Hematopoietic multipotent progenitor cell (in vitro differentiated cells): ENCODE measurements around the gene VPS35. TPM values are rescaled to one million over a fixed set of nuclear protein-coding genes. Genes with fewer than 3 reads are reported as not detected.

Experiments used
- DNase-seq, 3 donors: peaks; one replicate each; pipeline ENCODE4 v3.0.0-alpha.2; 2011 to 2015; ENCODE audit warnings: low read depth in 2 of 3, low spot score in 2 of 3
- total RNA-seq: library from RNA; depleted of rRNA; stranded (reverse); fragments of >200 nt; gene quantifications from one replicate; pipeline ENCODE4 v1.2.3, GENCODE V29; 2012

VPS35 gene
- total RNA-seq, 1 donor: 44.2 TPM

- peak in 2 of 3 donors; percentile 9 to 26 for DNase-seq
Measured at GRCh38 chr16:46620266-46621005, 68.5 kb downstream of the VPS35 start.

DNA sequence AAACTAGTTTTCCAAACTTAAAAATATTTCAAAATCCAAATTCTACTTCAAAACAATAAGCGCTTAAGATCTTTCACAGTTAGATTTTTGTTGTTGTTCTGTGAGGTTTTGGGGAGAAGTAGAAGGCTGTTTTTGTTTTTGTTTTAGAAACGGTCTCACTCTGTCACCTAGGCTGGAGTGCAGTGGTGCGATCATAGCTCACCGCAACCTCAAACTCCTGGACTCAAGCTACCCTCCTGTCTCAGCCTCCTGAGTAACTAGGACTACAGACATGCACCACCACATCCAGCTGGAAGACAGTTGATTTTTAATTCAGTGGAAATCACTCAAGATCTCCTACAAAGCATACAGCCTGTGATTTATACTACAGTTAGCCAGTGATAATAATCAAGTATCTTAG lies 70.5 kb downstream of the VPS35 start:
- DNase-seq: no peak

DNA sequence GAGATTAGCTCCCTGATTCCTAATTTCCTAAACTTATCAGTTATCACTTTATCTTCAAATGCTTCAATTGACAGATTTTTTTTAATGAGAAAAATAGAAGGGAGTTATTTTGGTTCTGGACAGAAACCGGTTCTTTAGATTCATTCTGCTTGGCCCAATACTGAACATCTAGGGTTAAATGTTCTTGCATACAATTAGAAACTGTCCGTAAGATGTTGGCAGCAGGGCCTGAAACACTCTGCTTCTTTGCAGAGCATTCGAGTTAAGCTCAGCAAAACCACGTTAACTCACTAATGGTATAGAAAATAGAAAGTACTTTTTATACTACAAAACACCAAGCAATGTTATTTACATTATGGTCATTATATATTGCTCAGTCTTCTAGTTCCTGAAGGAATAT lies 75.0 kb downstream of the VPS35 start:
- no peak for DNase-seq

DNA sequence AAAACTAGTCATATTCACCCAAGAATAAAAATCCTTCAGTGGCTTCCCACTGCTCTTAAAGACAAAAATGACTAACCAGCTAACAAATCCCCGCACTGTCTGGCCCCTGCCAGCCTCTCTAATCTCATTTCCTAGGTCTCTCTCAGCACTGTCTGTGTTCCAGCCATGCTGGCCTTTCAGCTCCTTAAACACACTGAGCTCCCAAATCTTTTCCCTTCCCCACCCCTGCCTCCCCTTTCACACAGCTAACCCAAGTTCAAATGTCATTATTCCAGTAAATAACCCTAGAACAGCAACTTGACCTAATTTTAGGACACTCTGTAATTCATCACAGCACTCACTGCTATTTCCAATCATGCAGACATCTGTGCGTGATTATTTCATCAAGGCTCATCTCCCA lies 75.6 kb downstream of the VPS35 start:
- no peak for DNase-seq

DNA sequence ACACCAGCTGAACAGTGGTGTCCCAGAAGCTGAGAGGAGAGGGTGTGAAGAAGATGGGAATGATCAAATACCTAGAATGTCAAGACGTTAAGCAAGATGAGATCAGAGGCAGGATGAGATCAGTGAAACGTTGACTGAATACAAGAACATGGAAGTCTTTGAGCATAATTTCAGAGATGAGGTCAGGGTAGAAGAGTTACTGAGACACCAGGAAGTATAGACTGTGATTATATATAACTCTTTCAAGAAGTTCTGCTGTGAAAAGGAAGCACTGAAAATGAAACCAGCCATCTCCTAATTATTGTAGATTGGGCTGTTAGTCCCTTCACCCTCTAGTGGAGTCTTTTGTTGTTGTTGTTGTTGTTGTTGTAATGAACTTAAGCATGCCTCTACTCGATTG lies 76.9 kb downstream of the VPS35 start:
- no peak for DNase-seq

- DNase-seq: peak in 2 of 3 donors; percentile 46 to 84
Measured at GRCh38 chr16:46607529-46607928, 81.4 kb downstream of the VPS35 start.

GRCh38 chr16:46606231-46606630 lies 82.7 kb downstream of the VPS35 start:
- no peak for DNase-seq

Other genes with a start within 250 kb of the VPS35 start
- gene SHCBP1, start 67.8 kb downstream of the VPS35 start, total RNA-seq: 2.7 TPM
- gene ORC6, start 481 bp upstream of the VPS35 start, total RNA-seq: 3.8 TPM
- 0.27 TPM for gene MYLK3, start 59.2 kb upstream of the VPS35 start, total RNA-seq
- gene C16orf87, start 142.0 kb upstream of the VPS35 start, total RNA-seq: 3.5 TPM
- 8.3 TPM for gene GPT2, start 195.2 kb upstream of the VPS35 start, total RNA-seq